C4-2B (cell line): ENCODE results near the gene PKMYT1.

Experiments used
- ZFX ChIP-seq: fragments of 450-650 bp; IDR thresholded peaks from 2 replicates; pipeline ENCODE4 v1.6.1; 2017
- TF ChIP-seq, protein P1 (sequence below): fragments of 450-650 bp; conservative IDR thresholded peaks from 2 replicates; pipeline ENCODE4 v1.5.1; 2017; ENCODE audit warnings: mild to moderate bottlenecking

DNA sequence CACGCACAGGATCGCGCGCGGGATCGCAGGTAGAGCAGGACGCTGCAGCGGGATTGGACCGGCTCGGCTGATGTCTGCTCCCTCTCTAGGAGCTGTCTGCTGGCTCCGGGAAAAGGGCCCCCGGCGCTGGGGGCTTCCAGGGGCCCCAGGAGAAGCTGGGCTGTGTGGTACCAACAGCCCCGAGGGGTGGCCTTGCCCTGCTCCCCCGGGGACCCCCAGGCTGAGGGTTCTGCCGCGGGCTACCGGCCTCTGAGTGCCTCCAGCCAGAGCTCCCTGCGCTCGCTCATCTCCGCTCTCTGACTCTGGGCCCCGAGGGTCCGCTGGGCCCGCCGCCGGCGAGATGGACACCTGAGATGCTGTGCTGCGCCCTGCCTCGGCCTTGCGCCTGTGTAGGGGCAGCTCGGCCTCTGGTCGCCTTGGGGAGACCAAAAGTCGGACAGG lies 12.5 kb downstream of the PKMYT1 start:
- TF ChIP-seq, protein P1, sequence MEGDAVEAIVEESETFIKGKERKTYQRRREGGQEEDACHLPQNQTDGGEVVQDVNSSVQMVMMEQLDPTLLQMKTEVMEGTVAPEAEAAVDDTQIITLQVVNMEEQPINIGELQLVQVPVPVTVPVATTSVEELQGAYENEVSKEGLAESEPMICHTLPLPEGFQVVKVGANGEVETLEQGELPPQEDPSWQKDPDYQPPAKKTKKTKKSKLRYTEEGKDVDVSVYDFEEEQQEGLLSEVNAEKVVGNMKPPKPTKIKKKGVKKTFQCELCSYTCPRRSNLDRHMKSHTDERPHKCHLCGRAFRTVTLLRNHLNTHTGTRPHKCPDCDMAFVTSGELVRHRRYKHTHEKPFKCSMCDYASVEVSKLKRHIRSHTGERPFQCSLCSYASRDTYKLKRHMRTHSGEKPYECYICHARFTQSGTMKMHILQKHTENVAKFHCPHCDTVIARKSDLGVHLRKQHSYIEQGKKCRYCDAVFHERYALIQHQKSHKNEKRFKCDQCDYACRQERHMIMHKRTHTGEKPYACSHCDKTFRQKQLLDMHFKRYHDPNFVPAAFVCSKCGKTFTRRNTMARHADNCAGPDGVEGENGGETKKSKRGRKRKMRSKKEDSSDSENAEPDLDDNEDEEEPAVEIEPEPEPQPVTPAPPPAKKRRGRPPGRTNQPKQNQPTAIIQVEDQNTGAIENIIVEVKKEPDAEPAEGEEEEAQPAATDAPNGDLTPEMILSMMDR, result no peak
- TF ChIP-seq ZFX, result no peak
